Measurements from ENCODE around the gene DTL. TPM values are rescaled to one million over a fixed set of nuclear protein-coding genes. Genes with fewer than 3 reads are reported as not detected.

The DTL gene
- total RNA-seq, 1 experiment from 2014 or later = 41.0 TPM

GRCh38 chr1:212007886-212008285 lies 27.7 kb upstream of the DTL start:
- BruUV-seq (replicated peaks) = no TSS peak

DNA sequence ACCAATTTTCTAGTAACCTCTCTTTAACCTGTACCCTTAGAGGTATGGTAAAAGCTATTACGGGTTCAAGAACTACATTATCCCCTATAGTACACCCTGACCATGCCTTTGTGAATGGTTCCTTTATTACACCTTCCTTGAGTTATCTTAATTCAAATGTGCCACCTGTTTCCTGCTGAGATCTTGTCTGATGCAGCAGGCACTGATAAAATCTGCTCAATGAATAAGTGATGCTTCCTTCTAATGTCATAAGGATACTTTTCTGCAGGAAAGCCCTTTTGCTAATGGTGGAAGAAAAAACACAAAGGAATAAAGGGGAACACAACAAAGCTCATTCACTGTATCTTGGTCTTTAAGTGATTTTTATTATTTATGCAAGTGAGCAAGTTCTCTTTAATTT lies 26.0 kb upstream of the DTL start:
- H3K4me3 ChIP-seq (replicated peaks in 1 of 2; ENCODE audit: low read depth in 1 of 2, low read length in 2 of 2) = no peak overlapping the region
- ChIA-PET POLR2A (no interaction called here), RAD21 (ENCODE audit: low non-redundant PET in 1 of 2, low total read pairs in 2 of 2, uncharacterized antibody in 2 of 2, unreplicated experiment in 2 of 2) (no interaction called here), CTCF (interaction anchor here (0.8 kb wide), 1 partner anchor 26 kb away, joined by 3 read pairs; the partner anchor contains the start of gene DTL)
- H4K20me1 ChIP-seq (ENCODE audit: insufficient read depth) = no peaks in the 10 kb centered on the region
- TF ChIP-seq FOSL1 (IDR thresholded peaks at IDR 0.05; ENCODE audit: low read depth) (no peak), MAX (IDR thresholded peaks at IDR 0.05) (no peak), EGR1 (IDR thresholded peaks at IDR 0.05; ENCODE audit: low read depth) (no peak), JUND (IDR thresholded peaks at IDR 0.05) (no peak), SIN3A (IDR thresholded peaks at IDR 0.05; ENCODE audit: low read depth) (no peak), YY1 (IDR thresholded peaks at IDR 0.05; ENCODE audit: extremely low read depth, insufficient replicate concordance, low read depth, low read length) (no peak), EZH2 (IDR thresholded peaks at IDR 0.05) (no peak)
- TF ChIP-seq, protein P1, sequence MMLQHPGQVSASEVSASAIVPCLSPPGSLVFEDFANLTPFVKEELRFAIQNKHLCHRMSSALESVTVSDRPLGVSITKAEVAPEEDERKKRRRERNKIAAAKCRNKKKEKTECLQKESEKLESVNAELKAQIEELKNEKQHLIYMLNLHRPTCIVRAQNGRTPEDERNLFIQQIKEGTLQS (IDR thresholded peaks at IDR 0.05) = no peak
- TF ChIP-seq, protein P2, sequence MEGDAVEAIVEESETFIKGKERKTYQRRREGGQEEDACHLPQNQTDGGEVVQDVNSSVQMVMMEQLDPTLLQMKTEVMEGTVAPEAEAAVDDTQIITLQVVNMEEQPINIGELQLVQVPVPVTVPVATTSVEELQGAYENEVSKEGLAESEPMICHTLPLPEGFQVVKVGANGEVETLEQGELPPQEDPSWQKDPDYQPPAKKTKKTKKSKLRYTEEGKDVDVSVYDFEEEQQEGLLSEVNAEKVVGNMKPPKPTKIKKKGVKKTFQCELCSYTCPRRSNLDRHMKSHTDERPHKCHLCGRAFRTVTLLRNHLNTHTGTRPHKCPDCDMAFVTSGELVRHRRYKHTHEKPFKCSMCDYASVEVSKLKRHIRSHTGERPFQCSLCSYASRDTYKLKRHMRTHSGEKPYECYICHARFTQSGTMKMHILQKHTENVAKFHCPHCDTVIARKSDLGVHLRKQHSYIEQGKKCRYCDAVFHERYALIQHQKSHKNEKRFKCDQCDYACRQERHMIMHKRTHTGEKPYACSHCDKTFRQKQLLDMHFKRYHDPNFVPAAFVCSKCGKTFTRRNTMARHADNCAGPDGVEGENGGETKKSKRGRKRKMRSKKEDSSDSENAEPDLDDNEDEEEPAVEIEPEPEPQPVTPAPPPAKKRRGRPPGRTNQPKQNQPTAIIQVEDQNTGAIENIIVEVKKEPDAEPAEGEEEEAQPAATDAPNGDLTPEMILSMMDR (IDR thresholded peaks at IDR 0.05 in 2 of 3, conservative IDR thresholded peaks at IDR 0.05 in 1 of 3; ENCODE audit: borderline replicate concordance in 1 of 3, insufficient read depth in 1 of 3, low read depth in 2 of 3, low read length in 2 of 3) = no peak
- intact Hi-C loops (cut with micrococcal nuclease) = no loop called here
- H3K27me3 ChIP-seq (ENCODE audit: insufficient read depth, low read length) = no peaks in the 10 kb centered on the region
- no peak overlapping the region for H3K4me2 ChIP-seq (ENCODE audit: low read length)
- H3K9me2 ChIP-seq (ENCODE audit: insufficient read depth) = no peaks in the 10 kb centered on the region
- BruUV-seq (replicated peaks) = no TSS peak
- H3K79me2 ChIP-seq (ENCODE audit: insufficient read depth, low read length) = no peaks in the 10 kb centered on the region
- H3K36me3 ChIP-seq (ENCODE audit: control insufficient read depth in 1 of 2, insufficient read depth in 2 of 2, low read length in 2 of 2) = peaks cover 5 to 11% of the 10 kb centered on the region in 2 experiments; a peak in 1 of 4 replicates
- no peaks in the 10 kb centered on the region for H3K4me1 ChIP-seq (ENCODE audit: control insufficient read depth in 1 of 2, insufficient read depth in 2 of 2, low read length in 2 of 2)
- ATAC-seq = no peak
- no peak overlapping the region for H3K9ac ChIP-seq (ENCODE audit: low read length)
- no peaks in the 10 kb centered on the region for H3K9me3 ChIP-seq (ENCODE audit: control insufficient read depth in 1 of 2, insufficient read depth in 1 of 2, low read depth in 1 of 2, low read length in 2 of 2)
- no peak overlapping the region for H2AFZ ChIP-seq (ENCODE audit: low read depth, low read length, poor library complexity, severe bottlenecking)
- no peak overlapping the region for H3K27ac ChIP-seq (ENCODE audit: low read depth, low read length)
- no peak for DNase-seq (ENCODE audit: low read depth, low spot score)

More at GRCh38 chr1:212007886-212008285, 27.7 kb upstream of the DTL start:
- Histone ChIP-seq H3K27ac (ENCODE audit: low read depth, low read length) (no peak overlapping the region), H4K20me1 (ENCODE audit: insufficient read depth) (no peaks in the 10 kb centered on the region), H2AFZ (ENCODE audit: low read depth, low read length, poor library complexity, severe bottlenecking) (no peak overlapping the region), H3K9ac (ENCODE audit: low read length) (no peak overlapping the region), H3K27me3 (ENCODE audit: insufficient read depth, low read length) (no peaks in the 10 kb centered on the region), H3K79me2 (ENCODE audit: insufficient read depth, low read length) (no peaks in the 10 kb centered on the region), H3K4me2 (ENCODE audit: low read length) (no peak overlapping the region), H3K9me2 (ENCODE audit: insufficient read depth) (no peaks in the 10 kb centered on the region), H3K4me3 (replicated peaks in 1 of 2; ENCODE audit: low read depth in 1 of 2, low read length in 2 of 2) (no peak overlapping the region), H3K36me3 (ENCODE audit: control insufficient read depth in 1 of 2, insufficient read depth in 2 of 2, low read length in 2 of 2) (peaks cover 5 to 11% of the 10 kb centered on the region in 2 experiments; a peak in 1 of 4 replicates), H3K9me3 (ENCODE audit: control insufficient read depth in 1 of 2, insufficient read depth in 1 of 2, low read depth in 1 of 2, low read length in 2 of 2) (no peaks in the 10 kb centered on the region), H3K4me1 (ENCODE audit: control insufficient read depth in 1 of 2, insufficient read depth in 2 of 2, low read length in 2 of 2) (no peaks in the 10 kb centered on the region)
- TF ChIP-seq CBX3 (IDR thresholded peaks at IDR 0.05; ENCODE audit: low read depth) = no peak
- ATAC-seq = no peak
- DNase-seq (ENCODE audit: low read depth, low spot score) = no peak
- POLR2A ChIA-PET = no interaction called here
- CTCF ChIA-PET = no interaction called here
- RAD21 ChIA-PET (ENCODE audit: low non-redundant PET in 1 of 2, low total read pairs in 2 of 2, uncharacterized antibody in 2 of 2, unreplicated experiment in 2 of 2) = no interaction called here
- intact Hi-C loops (cut with micrococcal nuclease) = no loop called here

All from HCT116 (cell line).